Measurements from ENCODE around the gene MAPK6. TPM values are rescaled to one million over a fixed set of nuclear protein-coding genes. Genes with fewer than 3 reads are reported as not detected.

MAPK6 gene
- polyA plus RNA-seq, 1 donor from 2014 or later = 140 TPM

DNA sequence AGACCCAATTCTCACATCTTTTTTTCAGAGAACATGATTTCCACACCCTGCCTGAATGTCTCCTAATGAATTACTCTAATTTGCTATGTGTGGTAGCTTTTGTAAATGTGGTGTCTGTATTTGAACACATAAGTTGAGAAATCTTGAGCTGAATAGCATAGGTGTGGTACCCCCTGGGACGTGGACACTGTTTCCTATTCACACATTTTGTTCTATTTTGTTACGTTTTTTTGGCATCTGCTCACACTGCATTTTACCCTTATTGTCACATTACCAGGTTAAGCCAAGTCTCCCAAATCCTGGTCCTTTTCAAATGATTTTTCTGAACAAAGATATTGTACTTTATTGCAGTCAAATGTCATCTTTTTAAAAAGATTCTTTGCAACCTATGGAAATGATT lies 6.8 kb upstream of the MAPK6 start:
- Histone ChIP-seq H3K4me3 (ENCODE audit: low read length) (no peak overlapping the region), H3K36me3 (ENCODE audit: insufficient read depth, low read length) (no peaks in the 10 kb centered on the region), H3F3A (ENCODE audit: insufficient read depth, low read length, poor library complexity, severe bottlenecking) (no peaks in the 10 kb centered on the region), H3K9me3 (ENCODE audit: low read length) (no peaks in the 10 kb centered on the region), H3K9me2 (ENCODE audit: insufficient read depth, low read length) (no peaks in the 10 kb centered on the region), H3K27ac (ENCODE audit: low read length) (no peak overlapping the region), H3K27me3 (ENCODE audit: insufficient read depth, low read depth, low read length) (no peaks in the 10 kb centered on the region), H4K20me1 (ENCODE audit: insufficient read depth) (no peaks in the 10 kb centered on the region), H3K79me2 (replicated peaks; ENCODE audit: insufficient read depth, low read length) (no peaks in the 10 kb centered on the region), H3K9ac (ENCODE audit: low read length) (no peak overlapping the region), H2AFZ (ENCODE audit: low read depth, low read length) (no peak overlapping the region), H3K4me2 (ENCODE audit: low read length) (no peak overlapping the region)
- TF ChIP-seq TAF1 (IDR thresholded peaks at IDR 0.05; ENCODE audit: low read depth) = no peak
- no peak for TF ChIP-seq MXI1 (conservative IDR thresholded peaks at IDR 0.05; ENCODE audit: poor library complexity, severe bottlenecking)
- TF ChIP-seq, protein P1, sequence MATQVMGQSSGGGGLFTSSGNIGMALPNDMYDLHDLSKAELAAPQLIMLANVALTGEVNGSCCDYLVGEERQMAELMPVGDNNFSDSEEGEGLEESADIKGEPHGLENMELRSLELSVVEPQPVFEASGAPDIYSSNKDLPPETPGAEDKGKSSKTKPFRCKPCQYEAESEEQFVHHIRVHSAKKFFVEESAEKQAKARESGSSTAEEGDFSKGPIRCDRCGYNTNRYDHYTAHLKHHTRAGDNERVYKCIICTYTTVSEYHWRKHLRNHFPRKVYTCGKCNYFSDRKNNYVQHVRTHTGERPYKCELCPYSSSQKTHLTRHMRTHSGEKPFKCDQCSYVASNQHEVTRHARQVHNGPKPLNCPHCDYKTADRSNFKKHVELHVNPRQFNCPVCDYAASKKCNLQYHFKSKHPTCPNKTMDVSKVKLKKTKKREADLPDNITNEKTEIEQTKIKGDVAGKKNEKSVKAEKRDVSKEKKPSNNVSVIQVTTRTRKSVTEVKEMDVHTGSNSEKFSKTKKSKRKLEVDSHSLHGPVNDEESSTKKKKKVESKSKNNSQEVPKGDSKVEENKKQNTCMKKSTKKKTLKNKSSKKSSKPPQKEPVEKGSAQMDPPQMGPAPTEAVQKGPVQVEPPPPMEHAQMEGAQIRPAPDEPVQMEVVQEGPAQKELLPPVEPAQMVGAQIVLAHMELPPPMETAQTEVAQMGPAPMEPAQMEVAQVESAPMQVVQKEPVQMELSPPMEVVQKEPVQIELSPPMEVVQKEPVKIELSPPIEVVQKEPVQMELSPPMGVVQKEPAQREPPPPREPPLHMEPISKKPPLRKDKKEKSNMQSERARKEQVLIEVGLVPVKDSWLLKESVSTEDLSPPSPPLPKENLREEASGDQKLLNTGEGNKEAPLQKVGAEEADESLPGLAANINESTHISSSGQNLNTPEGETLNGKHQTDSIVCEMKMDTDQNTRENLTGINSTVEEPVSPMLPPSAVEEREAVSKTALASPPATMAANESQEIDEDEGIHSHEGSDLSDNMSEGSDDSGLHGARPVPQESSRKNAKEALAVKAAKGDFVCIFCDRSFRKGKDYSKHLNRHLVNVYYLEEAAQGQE (IDR thresholded peaks at IDR 0.05; ENCODE audit: borderline replicate concordance) = no peak
- no peak for TF ChIP-seq CTCF (IDR thresholded peaks at IDR 0.05; ENCODE audit: poor library complexity, severe bottlenecking)
- TF ChIP-seq SMC3 (conservative IDR thresholded peaks at IDR 0.05; ENCODE audit: poor library complexity) = no peak
- no peak for TF ChIP-seq EZH2 (IDR thresholded peaks at IDR 0.05; ENCODE audit: borderline replicate concordance, insufficient read depth, low read length, poor library complexity, severe bottlenecking)
- no peak for TF ChIP-seq EP300 (conservative IDR thresholded peaks at IDR 0.05; ENCODE audit: poor library complexity, severe bottlenecking)
- TF ChIP-seq RAD21 (conservative IDR thresholded peaks at IDR 0.05) = no peak
- TF ChIP-seq POLR2AphosphoS5 (IDR thresholded peaks at IDR 0.05) = no peak

DNA sequence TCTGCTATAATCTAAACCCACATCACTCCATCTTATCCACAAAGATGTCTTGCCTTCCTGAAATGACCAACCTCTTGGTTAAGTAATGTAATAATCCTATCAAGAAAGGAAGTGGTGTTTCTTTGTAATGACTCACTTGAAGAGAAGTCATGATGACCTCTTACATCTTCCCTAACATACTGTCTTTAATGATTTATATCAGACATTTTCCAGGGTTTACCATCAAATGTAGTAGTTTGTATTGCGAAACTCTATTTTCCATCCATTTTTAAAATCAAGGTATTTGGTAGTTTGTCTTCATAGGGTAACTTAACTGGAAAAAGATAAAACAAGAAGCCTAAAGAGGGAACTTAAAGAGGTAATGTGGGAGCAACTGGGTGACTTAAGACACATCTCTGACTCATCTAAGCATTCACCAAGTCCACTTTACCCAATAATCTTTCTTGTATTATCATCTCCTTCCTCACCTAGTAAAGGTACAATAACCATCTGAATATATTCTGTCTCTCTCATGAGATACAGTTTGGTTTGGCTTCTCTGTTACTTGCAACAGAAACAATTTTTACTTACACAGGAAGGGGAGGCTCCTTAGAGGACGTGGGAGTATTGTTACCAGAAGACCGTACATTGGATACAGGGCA lies 5.7 kb upstream of the MAPK6 start:
- H3K4me2 ChIP-seq (ENCODE audit: low read length) = no peak overlapping the region
- H3K4me3 ChIP-seq (ENCODE audit: low read length) = no peak overlapping the region
- H3K27ac ChIP-seq (ENCODE audit: low read length) = no peak overlapping the region
- H3K9me2 ChIP-seq (ENCODE audit: insufficient read depth, low read length) = no peaks in the 10 kb centered on the region
- H2AFZ ChIP-seq (ENCODE audit: low read depth, low read length) = no peak overlapping the region
- H3K79me2 ChIP-seq (replicated peaks; ENCODE audit: insufficient read depth, low read length) = no peaks in the 10 kb centered on the region
- TF ChIP-seq, protein P1 (IDR thresholded peaks at IDR 0.05; ENCODE audit: borderline replicate concordance) = no peak
- no peak for TF ChIP-seq POLR2AphosphoS5 (IDR thresholded peaks at IDR 0.05)
- TF ChIP-seq MXI1 (conservative IDR thresholded peaks at IDR 0.05; ENCODE audit: poor library complexity, severe bottlenecking) = no peak
- TF ChIP-seq TAF1 (IDR thresholded peaks at IDR 0.05; ENCODE audit: low read depth) = no peak
- TF ChIP-seq EZH2 (IDR thresholded peaks at IDR 0.05; ENCODE audit: borderline replicate concordance, insufficient read depth, low read length, poor library complexity, severe bottlenecking) = no peak
- TF ChIP-seq RAD21 (conservative IDR thresholded peaks at IDR 0.05) = no peak
- no peak for TF ChIP-seq EP300 (conservative IDR thresholded peaks at IDR 0.05; ENCODE audit: poor library complexity, severe bottlenecking)
- no peak for TF ChIP-seq SMC3 (conservative IDR thresholded peaks at IDR 0.05; ENCODE audit: poor library complexity)
- TF ChIP-seq CTCF (IDR thresholded peaks at IDR 0.05; ENCODE audit: poor library complexity, severe bottlenecking) = no peak
- no peaks in the 10 kb centered on the region for H4K20me1 ChIP-seq (ENCODE audit: insufficient read depth)
- H3K27me3 ChIP-seq (ENCODE audit: insufficient read depth, low read depth, low read length) = no peaks in the 10 kb centered on the region
- no peaks in the 10 kb centered on the region for H3K36me3 ChIP-seq (ENCODE audit: insufficient read depth, low read length)
- no peaks in the 10 kb centered on the region for H3F3A ChIP-seq (ENCODE audit: insufficient read depth, low read length, poor library complexity, severe bottlenecking)
- H3K9me3 ChIP-seq (ENCODE audit: low read length) = no peaks in the 10 kb centered on the region
- H3K9ac ChIP-seq (ENCODE audit: low read length) = no peak overlapping the region

Data from neural cell (in vitro differentiated cells).